ENCODE data around the gene ANKRD55. TPM values are rescaled to one million over a fixed set of nuclear protein-coding genes. Genes with fewer than 3 reads are reported as not detected.

The ANKRD55 gene
- total and polyA plus RNA-seq, 2 of the 8 experiments (the other 6 are each of a cell fraction or from before 2014, with no cell fraction given): not detected

DNA sequence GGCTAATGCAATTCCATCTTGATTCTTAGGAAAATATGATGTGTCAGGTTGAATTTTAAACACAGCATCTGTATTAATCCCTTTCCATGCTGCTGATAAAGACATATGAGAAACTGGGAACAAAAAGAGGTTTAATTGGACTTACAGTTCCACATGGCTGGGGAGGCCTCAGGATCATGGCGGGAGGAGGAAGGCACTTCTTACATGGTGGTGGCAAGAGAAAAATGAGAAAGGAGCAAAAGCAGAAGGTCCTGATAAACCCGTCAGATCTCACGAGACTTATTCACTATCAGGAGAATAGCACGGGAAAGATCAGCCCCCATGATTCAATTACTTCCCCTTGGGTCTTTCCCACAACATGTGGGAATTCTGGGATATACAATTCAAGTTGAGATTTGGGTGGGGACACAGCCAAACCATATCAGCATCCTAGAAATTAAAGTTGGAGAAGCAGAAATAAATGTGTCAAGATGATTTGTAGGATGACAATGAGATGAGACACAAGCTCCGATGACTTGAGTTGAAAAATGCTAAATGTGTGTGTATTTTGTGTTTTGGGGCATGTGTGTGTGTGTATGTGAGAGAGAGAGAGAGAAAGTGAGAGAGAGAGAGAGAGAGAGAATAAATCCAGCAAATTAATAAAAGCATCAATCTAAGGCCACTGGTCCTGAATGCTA is 48.5 kb upstream of the ANKRD55 start:
- Histone ChIP-seq H3K14ac (ENCODE audit: insufficient read length) (no peak overlapping the region), H3K4me1 (replicated peaks in 1 of 4; ENCODE audit: control insufficient read depth in 3 of 4, insufficient read depth in 4 of 4, low read length in 3 of 4) (peaks cover 0 to 8% (median 0%) of the 10 kb centered on the region in 4 experiments; a peak in 2 of 7 replicates), H2BK15ac (ENCODE audit: low read length) (no peak overlapping the region), H3K79me2 (ENCODE audit: control insufficient read depth in 1 of 2, insufficient read depth in 2 of 2, low read length in 2 of 2) (no peaks in the 10 kb centered on the region), H3K4me3 (ENCODE audit: extremely low read depth in 1 of 4, insufficient read depth in 2 of 4, low read depth in 3 of 4, low read length in 4 of 4) (no peak overlapping the region), H3K4me2 (ENCODE audit: insufficient read depth in 1 of 2, low read depth in 2 of 2, low read length in 2 of 2) (no peak overlapping the region), H4K8ac (ENCODE audit: extremely low read depth, insufficient read depth, low read length) (no peak overlapping the region), H3K36me3 (ENCODE audit: control insufficient read depth in 2 of 4, insufficient read depth in 4 of 4, low read length in 3 of 4) (no peaks in the 10 kb centered on the region), H4K20me1 (replicated peaks in 1 of 2; ENCODE audit: control insufficient read depth in 1 of 2, insufficient read depth in 2 of 2, low read length in 2 of 2) (no peaks in the 10 kb centered on the region), H3K27ac (ENCODE audit: low read depth, low read length) (no peak overlapping the region), H2AFZ (ENCODE audit: low read length) (no peak overlapping the region), H3K79me1 (ENCODE audit: low read depth, low read length) (no peaks in the 10 kb centered on the region), H2BK5ac (ENCODE audit: low read depth, low read length) (no peak overlapping the region), H2BK12ac (ENCODE audit: low read depth, low read length) (no peak overlapping the region), H3K9me3 (ENCODE audit: insufficient read depth in 2 of 2, low read depth in 1 of 2, low read length in 1 of 2) (0 out of 4 replicates have a peak, but pooled peaks cover 0 to 2% of the 10 kb centered on the region in 2 experiments), H3K23ac (ENCODE audit: insufficient read length) (no peak overlapping the region), H3K9ac (replicated peaks in 1 of 4; ENCODE audit: extremely low read depth in 1 of 4, low read depth in 3 of 4, low read length in 3 of 4) (no peak overlapping the region), H3K27me3 (replicated peaks in 1 of 4; ENCODE audit: control insufficient read depth in 3 of 4, extremely low read depth in 1 of 4, insufficient read depth in 3 of 4, low read length in 3 of 4) (no peaks in the 10 kb centered on the region), H2AK5ac (ENCODE audit: low read depth, low read length) (no peak overlapping the region), H4K91ac (replicated peaks; ENCODE audit: insufficient read length, low read length) (no peak overlapping the region), H3K18ac (ENCODE audit: extremely low read depth, low read length) (no peak overlapping the region), H3K56ac (replicated peaks; ENCODE audit: insufficient read length, low read depth, low read length) (no peak overlapping the region), H3K4ac (replicated peaks; ENCODE audit: insufficient read length, low read depth, low read length) (no peak overlapping the region), H4K5ac (ENCODE audit: insufficient read length, low read depth, low read length) (no peak overlapping the region), H2BK20ac (ENCODE audit: low read length) (no peak overlapping the region), H3K23me2 (ENCODE audit: low read depth, low read length) (no peaks in the 10 kb centered on the region), H2BK120ac (replicated peaks; ENCODE audit: low read depth, low read length) (no peak overlapping the region)
- FAIRE-seq: no peak
- ChIA-PET CTCF (ENCODE audit: partially characterized antibody) (interaction anchor here (0.6 to 0.7 kb wide), 2 partner anchors 11 to 280 kb away, joined by 3 read pairs; no protein-coding TSS in a partner anchor), POLR2A (ENCODE audit: partially characterized antibody) (no interaction called here)
- no peak for TF ChIP-seq BACH1 (IDR thresholded peaks at IDR 0.05; ENCODE audit: low read length)
- WGBS, 2 experiments (ENCODE audit: extremely low coverage in 1 of 2, insufficient coverage in 1 of 2, insufficient read length in 1 of 2, insufficient replicate concordance in 2 of 2, low coverage in 1 of 2, low lambda C conversion rate in 2 of 2, missing lambda C conversion rate in 1 of 2): 78% methylated on average over 5 of the region's 5 CpGs; no CpG with 5 or more reads in 1 of the 2 experiments
- no peak for DNase-seq (ENCODE audit: low read depth in 1 of 2, low spot score in 2 of 2)
